Epithelial cell of alveolus of lung (primary cell): ENCODE results near the gene BRF1. TPM values are rescaled to one million over a fixed set of nuclear protein-coding genes. Genes with fewer than 3 reads are reported as not detected.

ENCODE experiments used
- total RNA-seq: library from RNA; depleted of rRNA; stranded (reverse); fragments of >200 nt; gene quantifications from 2 replicates; pipeline ENCODE4 v1.2.1, GENCODE V29; 2015

The BRF1 gene, protein sequence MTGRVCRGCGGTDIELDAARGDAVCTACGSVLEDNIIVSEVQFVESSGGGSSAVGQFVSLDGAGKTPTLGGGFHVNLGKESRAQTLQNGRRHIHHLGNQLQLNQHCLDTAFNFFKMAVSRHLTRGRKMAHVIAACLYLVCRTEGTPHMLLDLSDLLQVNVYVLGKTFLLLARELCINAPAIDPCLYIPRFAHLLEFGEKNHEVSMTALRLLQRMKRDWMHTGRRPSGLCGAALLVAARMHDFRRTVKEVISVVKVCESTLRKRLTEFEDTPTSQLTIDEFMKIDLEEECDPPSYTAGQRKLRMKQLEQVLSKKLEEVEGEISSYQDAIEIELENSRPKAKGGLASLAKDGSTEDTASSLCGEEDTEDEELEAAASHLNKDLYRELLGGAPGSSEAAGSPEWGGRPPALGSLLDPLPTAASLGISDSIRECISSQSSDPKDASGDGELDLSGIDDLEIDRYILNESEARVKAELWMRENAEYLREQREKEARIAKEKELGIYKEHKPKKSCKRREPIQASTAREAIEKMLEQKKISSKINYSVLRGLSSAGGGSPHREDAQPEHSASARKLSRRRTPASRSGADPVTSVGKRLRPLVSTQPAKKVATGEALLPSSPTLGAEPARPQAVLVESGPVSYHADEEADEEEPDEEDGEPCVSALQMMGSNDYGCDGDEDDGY
- 21.2 and 28.7 TPM in 2 replicates for total RNA-seq

DNA sequence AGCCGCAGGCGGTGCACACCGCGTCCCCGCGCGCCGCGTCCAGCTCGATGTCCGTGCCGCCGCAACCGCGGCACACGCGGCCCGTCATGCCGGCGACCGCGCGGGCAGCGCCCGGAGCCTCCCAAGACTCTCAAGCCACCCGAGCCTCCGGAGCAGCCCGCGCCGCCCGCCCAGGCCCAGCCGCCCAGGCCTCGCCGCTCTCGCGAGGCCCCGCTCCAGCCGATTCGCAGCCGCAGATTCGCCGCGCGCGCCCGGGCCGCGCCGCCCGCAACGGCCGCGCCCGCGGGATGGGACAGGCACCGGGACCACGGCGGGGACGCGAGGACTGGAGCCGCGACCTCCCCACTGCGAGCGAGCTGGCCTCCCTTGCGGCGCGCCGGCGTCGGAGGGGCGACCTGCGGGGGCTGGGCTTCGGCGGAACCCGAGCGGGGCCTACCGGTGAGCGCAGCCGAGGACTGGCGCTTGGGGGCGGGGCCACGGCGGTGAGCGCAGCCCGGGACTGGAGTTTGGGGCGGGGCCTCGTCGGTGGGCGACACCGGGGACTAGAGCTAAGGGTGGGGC lies at the start of gene BRF1:
Gene BRF1 (minus strand): TSS at position 460 of the 561 bp plus-strand sequence. CDS start 372 bp downstream, at position 88.

DNA sequence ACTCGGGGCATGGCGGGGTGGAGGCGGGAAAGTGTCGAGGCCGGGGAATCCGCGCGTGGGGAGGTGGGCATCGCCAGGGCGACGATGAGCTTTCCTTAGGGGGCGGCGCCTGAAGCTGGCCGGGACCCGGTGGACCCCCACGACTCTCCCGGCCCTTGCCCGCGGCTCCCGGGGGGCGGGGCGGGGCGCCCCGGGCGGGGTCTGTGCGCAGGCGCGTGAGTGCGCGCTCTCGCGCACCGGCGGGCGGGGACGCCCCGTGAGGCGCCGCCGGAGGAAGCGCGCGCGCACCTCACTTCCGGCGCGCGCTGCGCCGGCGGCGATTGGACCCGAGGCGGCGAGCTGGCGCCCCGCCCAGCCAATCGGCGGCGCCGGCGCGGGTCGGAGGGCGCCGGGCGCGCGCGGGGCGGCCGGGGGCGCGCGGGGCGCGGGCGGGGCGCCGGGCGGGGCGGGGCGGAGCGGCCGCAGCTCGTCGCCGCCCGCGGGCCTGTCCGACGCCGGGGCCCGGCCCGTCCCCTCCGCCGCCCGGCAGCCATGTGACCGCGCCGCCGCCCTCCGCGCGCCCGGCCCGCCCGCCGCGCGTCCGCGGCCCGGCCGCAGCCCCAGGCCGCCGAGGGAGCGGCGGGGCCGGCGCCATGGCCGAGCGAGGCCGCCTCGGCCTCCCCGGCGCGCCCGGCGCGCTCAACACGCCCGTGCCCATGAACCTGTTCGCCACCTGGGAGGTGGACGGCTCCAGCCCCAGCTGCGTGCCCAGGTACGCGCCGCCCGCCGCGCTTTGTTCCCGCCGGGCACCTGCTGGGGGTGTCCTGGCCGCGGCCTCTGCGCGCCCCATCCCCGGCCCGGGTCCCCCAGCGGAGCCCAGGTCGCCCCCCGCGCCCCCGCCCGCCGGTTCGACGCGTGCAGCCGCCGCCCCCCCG lies 13.7 kb upstream of the BRF1 start, which contains the start of gene PACS2:
Gene PACS2 (plus strand): TSS at position 462 of the 914 bp plus-strand sequence. CDS start 171 bp downstream, at position 633.

DNA sequence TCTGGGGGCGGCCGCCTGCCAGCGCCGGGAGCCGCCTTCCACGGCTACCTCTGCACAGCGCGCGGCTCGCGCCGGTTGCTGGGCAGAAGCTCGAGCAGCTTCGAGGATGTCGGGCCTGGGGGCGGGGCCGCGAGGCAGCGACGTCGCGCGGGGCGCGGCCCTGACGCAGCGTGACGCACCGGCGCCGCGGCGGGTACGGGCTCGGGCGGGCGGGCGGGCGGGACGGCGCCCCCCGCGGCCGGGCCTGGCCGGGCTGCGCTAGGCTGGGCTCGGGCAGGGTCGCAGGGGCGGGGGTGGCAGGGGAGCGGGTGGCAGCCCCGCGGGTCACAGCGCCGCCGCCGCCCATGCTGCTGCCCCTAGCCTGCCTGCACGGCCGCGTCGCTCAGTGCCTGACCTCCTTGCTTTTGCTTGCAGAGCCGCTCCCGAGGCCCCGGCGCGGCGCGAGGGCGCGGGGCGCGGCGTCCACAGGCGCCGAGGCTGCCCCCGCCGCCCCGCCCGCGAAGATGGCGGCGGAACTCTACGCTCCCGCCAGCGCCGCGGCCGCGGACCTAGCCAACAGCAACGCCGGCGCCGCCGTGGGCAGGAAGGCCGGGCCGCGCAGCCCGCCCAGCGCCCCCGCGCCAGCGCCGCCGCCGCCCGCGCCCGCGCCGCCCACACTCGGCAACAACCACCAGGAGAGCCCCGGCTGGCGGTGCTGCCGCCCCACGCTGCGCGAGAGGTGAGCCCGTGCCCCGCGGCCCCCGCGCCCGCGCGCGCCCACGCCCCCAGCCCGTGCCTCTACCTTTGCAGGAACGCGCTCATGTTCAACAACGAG lies 52.2 kb downstream of the BRF1 start, which contains the start of gene BTBD6:
Gene BTBD6 (plus strand): TSS at position 166 of the 814 bp plus-strand sequence. CDS start 179 bp downstream, at position 345.

DNA sequence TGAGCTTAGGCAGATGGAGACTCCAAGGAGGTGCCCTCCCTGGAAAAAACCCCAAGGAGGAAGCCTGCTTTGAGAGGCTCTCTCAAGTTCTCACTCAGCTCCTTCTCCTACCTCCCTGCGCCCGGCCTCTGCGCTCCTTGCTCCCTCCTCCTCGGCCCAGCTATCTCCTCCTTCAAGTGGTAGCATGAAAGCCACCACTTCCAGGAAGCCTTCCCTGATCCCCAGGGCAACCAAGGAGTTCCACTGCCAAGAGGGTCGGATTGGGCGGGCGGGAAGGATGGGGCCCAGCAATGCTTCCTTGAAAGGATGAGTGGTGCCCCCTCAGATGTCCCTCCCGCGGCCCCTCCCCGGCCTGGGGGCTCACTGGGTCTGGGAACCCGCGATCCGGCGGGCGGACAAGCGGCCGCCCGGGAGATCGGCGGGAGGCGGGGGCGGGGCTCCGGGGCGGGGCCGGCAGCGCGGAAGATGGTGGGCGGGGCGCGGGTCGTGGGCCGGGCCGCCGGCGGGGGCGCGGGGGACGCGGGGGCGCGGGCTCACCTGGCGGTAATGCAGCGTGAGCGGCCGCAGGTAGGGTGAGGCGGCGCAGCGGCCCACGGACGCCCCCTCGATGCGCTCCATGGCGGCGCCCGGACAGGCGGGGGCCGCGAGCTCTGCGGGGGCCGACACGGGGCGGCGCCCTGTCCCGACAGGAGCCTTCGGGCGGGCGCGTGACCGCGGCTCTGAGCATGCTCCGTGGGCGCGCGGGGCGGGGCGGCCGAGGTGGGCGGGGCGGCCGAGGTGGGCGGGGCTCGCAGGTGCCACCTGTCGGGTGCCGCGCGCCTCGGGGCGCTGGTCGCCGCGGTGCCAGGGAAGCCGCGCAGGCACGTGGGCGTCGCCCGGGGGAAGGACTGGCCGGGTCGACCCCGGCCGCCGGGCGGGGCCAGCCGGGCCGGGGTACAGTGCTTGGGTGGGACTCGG lies 119.9 kb downstream of the BRF1 start, which contains the start of gene NUDT14:
Gene NUDT14 (minus strand): TSS at position 721 of the 957 bp plus-strand sequence. CDS start 103 bp downstream, at position 618.

DNA sequence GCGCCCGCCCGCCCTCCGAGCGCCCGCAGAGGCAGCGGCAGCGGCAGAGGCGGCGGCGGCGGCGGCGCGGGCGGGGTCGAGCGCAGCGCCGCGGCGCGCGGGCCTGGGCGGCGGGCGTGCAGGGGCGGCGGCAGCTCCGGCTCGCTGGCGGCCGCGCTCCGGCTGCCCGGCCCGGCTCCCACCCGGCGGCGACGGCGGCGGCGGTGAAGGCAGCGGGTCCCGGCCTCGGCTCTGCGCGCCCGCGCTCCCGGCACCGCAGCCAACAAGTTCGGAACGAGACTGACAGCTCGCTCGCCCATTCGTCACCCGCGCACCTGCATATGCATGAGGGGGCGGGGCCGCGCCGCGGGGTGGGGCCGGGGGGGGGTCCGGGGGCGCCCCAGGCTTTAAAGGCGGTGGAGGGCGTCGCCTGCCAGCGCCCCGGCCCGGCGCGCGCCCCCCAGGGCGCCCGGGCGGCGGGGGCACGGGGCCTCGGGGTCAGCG lies 132.3 kb downstream of the BRF1 start, which contains the start of gene JAG2:
Gene JAG2 (minus strand): TSS at position 281 of the 483 bp plus-strand sequence. CDS start 356 bp downstream, outside the sequence.

Other genes starting within 250 kb of the BRF1 start
- gene GPR132, start 235.6 kb downstream of the BRF1 start, total RNA-seq, result 0.13 and 0.16 TPM in 2 replicates
- gene JAG2, start 132.2 kb downstream of the BRF1 start, total RNA-seq, result 0.48 and 0.78 TPM in 2 replicates
- gene NUDT14, start 119.7 kb downstream of the BRF1 start, total RNA-seq, result 3.7 and 7.5 TPM in 2 replicates
- gene BTBD6, start 52.5 kb downstream of the BRF1 start, total RNA-seq, result 24.1 and 63.5 TPM in 2 replicates
- gene PACS2, start 13.7 kb upstream of the BRF1 start, total RNA-seq, result 36.2 and 36.5 TPM in 2 replicates
- gene TEX22, start 97.5 kb upstream of the BRF1 start, total RNA-seq, result 0.13 and 1.4 TPM in 2 replicates
- 37.0 and 49.1 TPM in 2 replicates for gene MTA1, start 118.8 kb upstream of the BRF1 start, total RNA-seq
- gene CRIP2, start 173.8 kb upstream of the BRF1 start, total RNA-seq, result 117 and 172 TPM in 2 replicates
- gene CRIP1, start 185.9 kb upstream of the BRF1 start, total RNA-seq, result 9.1 and 20.7 TPM in 2 replicates
- 8.2 and 11.6 TPM in 2 replicates for gene TEDC1, start 190.2 kb upstream of the BRF1 start, total RNA-seq
- gene TMEM121, start 225.6 kb upstream of the BRF1 start, total RNA-seq, result 9.3 and 12.6 TPM in 2 replicates